GM12873 (cell line): ENCODE measurements around the gene PLEKHA7.

Experiments
- CTCF ChIP-seq: IDR thresholded peaks from 2 replicates; pipeline ENCODE4 v1.5.1; 2012; ENCODE audit warnings: low read depth, mild to moderate bottlenecking, moderate library complexity, low read length, control low read depth; ENCODE audit not compliant: insufficient read depth; ENCODE audit errors: missing control alignments

PLEKHA7 gene

GRCh38 chr11:16962146-16962545 is 52.1 kb downstream of the PLEKHA7 start:
- no peak for TF ChIP-seq CTCF

- TF ChIP-seq CTCF = no peak
Measured at GRCh38 chr11:16960250-16960649, 54.0 kb downstream of the PLEKHA7 start.

- no peak for TF ChIP-seq CTCF
Measured at GRCh38 chr11:16959602-16960001, 54.6 kb downstream of the PLEKHA7 start.

- no peak for TF ChIP-seq CTCF
Measured at GRCh38 chr11:16958833-16959232, 55.4 kb downstream of the PLEKHA7 start.

GRCh38 chr11:16956538-16957153 is 57.6 kb downstream of the PLEKHA7 start:
- no peak for TF ChIP-seq CTCF

GRCh38 chr11:16953663-16954062 is 60.6 kb downstream of the PLEKHA7 start:
- no peak for TF ChIP-seq CTCF

- no peak for TF ChIP-seq CTCF
Measured at GRCh38 chr11:16946477-16947282, 67.5 kb downstream of the PLEKHA7 start.
